Hematopoietic multipotent progenitor cell treated with erythropoietin and hydrocortisone succinate and interleukin-3 and kit ligand, for 15 days (in vitro differentiated cells): ENCODE data around the gene CD84.
A peak's percentile ranks its signal among the peaks of the same experiment; 100 is the strongest.
"Not testable (repeated sequence)": the region's sequence is repeated elsewhere in the genome, so short reads cannot be mapped to it uniquely, and the experiment has no call there.

Experiments used
- DNase-seq: peaks from one replicate; pipeline ENCODE4 v3.0.0-alpha.2; 2015; ENCODE audit warnings: low spot score

The CD84 gene

GRCh38 chr1:160575112-160575664 lies 4.1 kb downstream of the CD84 start:
- DNase-seq = no peak

GRCh38 chr1:160570840-160571239 lies 8.5 kb downstream of the CD84 start:
- DNase-seq = no peak

DNA sequence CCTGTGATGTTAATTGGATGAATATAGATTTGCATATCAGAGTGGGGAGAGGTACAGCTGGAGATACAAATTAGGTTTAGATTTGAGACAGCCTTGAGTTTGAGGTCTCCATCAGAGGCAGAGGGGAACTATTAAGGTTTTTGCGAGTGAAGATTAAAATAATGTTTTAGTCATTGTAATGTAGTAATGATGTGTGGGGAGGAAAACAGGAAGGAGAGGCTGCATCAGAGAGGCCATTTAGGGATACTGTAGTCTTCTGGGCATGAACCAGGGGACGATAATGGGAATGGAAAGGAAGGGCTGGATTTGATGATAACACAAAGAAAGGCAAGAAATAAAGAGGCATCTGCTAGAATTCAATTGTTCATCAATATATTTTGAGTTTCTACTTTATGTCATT lies 9.5 kb downstream of the CD84 start:
- no peak for DNase-seq

GRCh38 chr1:160567858-160568682 lies 11.2 kb downstream of the CD84 start:
- DNase-seq = no peak

- DNase-seq = no peak
These were observed 12.0 kb downstream of the CD84 start for GRCh38 chr1:160567341-160567740.

DNA sequence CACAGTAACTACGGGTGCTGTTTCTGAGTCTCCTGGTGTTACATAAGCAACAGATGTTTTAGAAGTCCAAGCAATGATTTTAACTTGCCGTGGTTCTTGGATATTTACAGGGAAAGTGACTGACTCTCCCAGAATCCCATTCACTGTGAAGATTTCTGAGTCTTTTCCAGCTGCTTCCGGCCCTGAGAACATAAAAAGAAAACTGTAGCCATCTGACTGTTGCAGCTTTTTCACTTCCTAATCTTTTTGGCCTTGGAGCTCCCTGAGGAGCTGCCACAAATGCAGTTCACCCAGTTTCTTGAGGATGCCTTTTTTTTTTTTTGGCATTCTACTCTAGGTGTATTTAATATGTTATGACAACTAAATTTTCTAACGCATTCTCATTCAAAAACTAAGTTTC lies 13.7 kb downstream of the CD84 start:
- no peak for DNase-seq

DNA sequence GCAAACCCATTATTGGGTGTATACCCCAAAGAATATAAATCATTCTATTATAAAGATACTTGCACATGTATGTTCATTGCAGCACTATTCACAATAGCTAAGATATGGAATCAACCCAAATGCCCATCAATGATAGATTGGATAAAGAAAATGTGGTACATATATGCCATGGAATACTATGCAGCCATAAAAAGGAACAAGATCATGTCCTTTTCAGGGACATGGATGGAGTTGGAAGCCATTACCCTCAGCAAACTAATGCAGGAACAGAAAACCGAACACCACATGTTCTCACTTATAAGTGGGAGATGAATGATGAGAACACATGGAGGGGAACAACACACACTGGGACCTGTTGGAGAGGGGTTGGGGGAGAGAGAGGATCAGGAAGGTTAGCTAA lies 16.1 kb downstream of the CD84 start:
- DNase-seq = not testable (repeated sequence)

- not testable (repeated sequence) for DNase-seq
These were observed 16.6 kb downstream of the CD84 start for GRCh38 chr1:160562745-160563144.

DNA sequence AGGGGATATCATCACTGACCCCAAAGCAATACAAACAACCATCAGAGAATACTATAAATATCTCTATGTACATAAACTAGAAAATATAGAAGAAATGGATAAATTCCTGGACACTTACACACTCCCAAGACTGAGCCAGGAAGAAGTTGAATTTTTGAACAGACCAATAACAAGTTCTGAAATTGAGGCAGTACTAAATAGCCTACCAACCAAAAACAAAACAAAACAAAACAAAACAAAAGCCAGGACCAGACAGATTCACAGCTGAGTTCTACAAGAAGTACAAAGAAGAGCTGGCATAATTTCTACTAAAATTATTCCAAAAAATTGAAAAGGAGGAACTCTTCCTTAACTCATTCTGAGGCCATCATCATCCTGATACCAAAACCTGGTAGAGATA lies 18.5 kb downstream of the CD84 start:
- no peak for DNase-seq

- DNase-seq = no peak
These were observed 19.1 kb downstream of the CD84 start for GRCh38 chr1:160560045-160560705.

DNA sequence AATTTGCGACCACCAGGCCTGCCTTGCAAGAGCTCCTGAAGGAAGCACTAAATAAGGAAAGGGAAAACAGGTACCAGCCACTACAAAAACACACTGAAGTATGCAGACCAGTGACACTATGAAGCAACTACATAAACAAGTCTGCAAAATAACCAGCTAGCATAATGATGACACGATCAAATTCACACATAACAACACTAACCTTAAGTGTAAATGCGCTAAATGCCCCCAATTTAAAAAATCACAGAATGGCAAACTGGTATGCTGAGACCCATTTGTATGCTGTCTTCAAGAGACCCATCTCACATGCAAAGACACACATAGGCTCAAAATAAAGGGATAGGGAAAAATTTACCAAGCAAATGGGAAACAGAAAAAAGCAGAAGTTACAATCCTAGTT lies 19.9 kb downstream of the CD84 start:
- DNase-seq = not testable (repeated sequence)

DNA sequence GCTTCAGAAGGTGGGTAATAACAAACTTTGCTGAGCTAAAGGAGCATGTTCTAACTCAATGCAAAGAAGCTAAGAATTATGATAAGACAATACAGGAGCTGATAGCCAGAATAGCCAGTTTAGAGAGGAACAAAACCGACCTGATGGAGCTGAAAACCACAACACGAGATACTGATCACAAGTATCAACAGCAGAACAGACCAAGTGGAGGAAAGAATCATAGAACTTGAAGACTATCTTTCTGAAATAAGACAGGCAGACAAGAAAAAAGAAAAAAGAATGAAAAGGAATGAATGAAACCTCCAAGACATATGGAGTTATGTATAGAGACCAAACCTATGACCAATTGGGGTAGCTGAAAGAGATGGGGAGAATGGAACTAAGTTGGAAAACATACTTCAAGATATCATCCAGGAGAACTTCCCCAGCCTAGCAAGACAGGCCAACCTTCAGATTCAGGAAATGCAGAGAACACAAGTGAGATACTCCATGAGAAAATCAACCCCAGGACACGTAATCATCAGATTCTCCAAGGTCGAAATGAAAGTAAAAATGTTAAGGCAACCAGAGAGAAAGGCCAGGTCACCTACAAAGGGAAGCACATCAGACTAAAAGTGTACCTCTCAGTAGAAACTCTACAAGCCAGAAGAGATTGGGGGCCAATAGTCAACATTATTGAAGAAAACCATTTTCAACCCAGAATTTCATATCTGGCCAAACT lies 20.5 kb downstream of the CD84 start:
- no peak for DNase-seq

DNA sequence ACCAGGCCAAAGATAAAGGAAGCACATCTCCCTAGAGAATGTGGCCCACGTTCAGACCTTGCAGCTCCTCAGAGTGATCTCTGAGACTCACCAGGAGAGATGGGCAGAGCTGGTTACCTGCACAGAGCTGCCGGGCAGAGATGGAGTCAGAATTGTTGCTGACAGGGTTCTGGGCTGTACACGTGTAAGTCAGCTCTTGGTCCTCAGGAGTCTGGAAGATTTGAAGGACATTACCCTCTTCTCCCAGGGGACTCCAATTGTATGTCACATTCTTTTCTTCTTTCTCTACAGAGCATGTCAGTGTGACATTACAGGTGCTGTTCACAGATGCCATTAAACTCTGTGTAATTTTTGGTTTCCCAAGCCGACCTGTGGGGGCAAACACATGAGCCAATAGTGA lies 25.5 kb downstream of the CD84 start:
- DNase-seq = no peak

- no peak for DNase-seq
These were observed 26.9 kb downstream of the CD84 start for GRCh38 chr1:160552425-160552824.

- peak; percentile 28 for DNase-seq
These were observed 28.7 kb downstream of the CD84 start for GRCh38 chr1:160550572-160551034.

DNA sequence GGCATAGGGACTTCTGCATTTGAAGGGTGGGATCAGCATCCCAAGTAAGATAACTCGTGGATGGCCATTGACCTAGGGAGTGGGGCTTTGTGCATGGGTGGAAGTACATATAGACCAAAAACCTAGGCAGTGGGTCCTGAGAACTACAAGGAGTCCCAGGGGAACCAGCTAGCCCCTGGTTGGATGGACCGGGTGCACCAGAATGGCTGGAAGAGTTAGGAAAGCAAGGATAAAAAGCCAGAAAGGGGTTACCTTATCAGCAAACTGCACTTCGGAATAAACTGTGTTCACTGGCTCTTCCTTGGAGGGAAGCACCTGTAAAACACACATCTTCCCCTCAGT lies 29.7 kb downstream of the CD84 start:
- DNase-seq = no peak

- DNase-seq = no peak
These were observed 30.2 kb downstream of the CD84 start for GRCh38 chr1:160548960-160549664.

DNA sequence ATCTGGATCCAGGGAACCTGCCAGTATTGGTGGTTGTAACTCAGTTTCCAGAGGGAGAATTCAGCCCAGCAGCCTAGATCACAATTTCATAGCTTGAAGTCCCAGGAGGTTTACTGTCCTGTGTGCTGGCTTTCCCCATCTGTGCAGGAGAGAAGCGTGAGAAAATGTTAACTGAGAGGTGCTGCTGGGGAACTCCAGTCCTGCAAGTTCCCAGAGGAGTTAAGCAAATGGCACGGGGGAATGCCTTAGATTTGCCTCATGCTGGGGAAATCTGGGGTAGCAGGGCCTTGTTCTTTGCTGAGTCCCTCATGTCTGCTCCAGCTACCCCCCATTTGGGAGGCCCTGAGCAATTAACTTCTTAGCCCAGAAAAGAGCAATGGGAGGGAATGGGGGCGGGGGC lies 31.1 kb downstream of the CD84 start:
- DNase-seq = no peak

GRCh38 chr1:160547422-160547821 lies 31.9 kb downstream of the CD84 start:
- no peak for DNase-seq

DNA sequence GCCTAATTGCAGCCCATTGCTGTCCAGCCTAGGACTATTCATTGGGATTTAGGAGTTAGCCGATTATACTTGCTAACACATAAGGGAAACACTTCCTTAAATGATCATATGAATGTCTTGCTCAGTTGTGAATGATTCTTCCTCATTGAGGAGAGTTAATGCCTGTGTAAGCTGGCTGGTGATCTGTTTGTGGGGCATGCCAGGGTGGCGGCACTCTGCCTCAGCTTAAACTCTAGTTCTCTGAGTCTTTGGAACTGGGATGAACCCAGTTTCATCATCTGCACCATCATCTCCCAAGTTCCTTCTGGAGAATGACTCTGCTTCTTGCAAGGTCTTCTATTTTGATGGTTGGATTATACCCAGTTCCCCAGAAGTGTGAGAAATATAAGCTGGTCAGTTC lies 32.4 kb downstream of the CD84 start:
- DNase-seq = no peak

DNA sequence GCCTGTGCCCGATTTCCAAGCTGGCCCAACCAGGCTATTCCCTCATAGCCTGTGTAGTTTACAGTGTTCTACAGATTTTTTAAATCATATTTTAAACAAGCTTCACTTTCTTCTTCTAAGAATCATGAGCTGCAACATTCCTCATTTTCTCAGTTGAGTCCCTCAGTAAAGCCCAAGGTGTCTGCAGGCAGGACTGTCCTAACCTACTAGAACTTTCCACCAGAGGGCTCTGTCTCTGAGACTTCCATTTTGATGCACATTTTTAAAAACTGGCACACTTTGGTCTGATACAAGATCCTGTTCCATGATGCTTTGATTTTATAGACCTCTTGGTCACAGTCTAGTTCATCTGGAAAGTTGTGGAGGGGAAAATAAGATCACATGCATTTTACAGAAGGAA lies 34.6 kb downstream of the CD84 start:
- peak; percentile 56 for DNase-seq

GRCh38 chr1:160542303-160542945 lies 36.9 kb downstream of the CD84 start:
- DNase-seq = peak; percentile 34
